HG02973 (cell line): Measurements from ENCODE around the gene CHRNB2.

ENCODE experiments used
- ATAC-seq: cut with Tn5 transposase; IDR thresholded peaks from one replicate; pipeline ENCODE4 v1.9.1; 2021; ENCODE audit warnings: moderate library complexity; ENCODE audit not compliant: unreplicated experiment

CHRNB2 gene

GRCh38 chr1:154629061-154629674 is 61.6 kb downstream of the CHRNB2 start:
- no peak for ATAC-seq
